Muscle layer of colon (tissue), 2 donors: ENCODE results near the gene DPM3.

ENCODE experiments used
- H3K27ac ChIP-seq: one replicate; pipeline ENCODE4 v1.7.0; 2013; ENCODE audit warnings: low read depth, mild to moderate bottlenecking, low read length, moderate library complexity
- H3K27me3 ChIP-seq, 2 donors: one replicate each; pipeline ENCODE4 v1.7.0; 2013; ENCODE audit warnings: low read length in 2 of 2, mild to moderate bottlenecking in 2 of 2; ENCODE audit not compliant: insufficient read depth in 2 of 2, control insufficient read depth in 1 of 2
- H3K36me3 ChIP-seq: one replicate; pipeline ENCODE4 v1.7.0; 2013; ENCODE audit warnings: mild to moderate bottlenecking, low read length; ENCODE audit not compliant: insufficient read depth
- H3K4me1 ChIP-seq: one replicate; pipeline ENCODE4 v1.7.0; 2013; ENCODE audit warnings: mild to moderate bottlenecking, low read length; ENCODE audit not compliant: insufficient read depth
- H3K4me3 ChIP-seq, 2 donors: one replicate each; pipeline ENCODE4 v1.7.0; 2013; ENCODE audit warnings: low read length in 2 of 2, low read depth in 1 of 2, mild to moderate bottlenecking in 1 of 2, moderate library complexity in 1 of 2
- H3K9ac ChIP-seq: one replicate; pipeline ENCODE4 v1.7.0; 2013; ENCODE audit warnings: low read length
- H3K9me3 ChIP-seq: one replicate; pipeline ENCODE4 v1.7.0; 2013; ENCODE audit warnings: mild to moderate bottlenecking, low read length
- donor health status: abdominal sarcoma.
- donor health status: Adenocarcinoma of cecum.

Gene DPM3

GRCh38 chr1:155104605-155105534, 35.5 kb downstream of the DPM3 start:
- H3K9ac ChIP-seq = no peak overlapping the region
- H3K9me3 ChIP-seq = no peaks in the 10 kb centered on the region
- H3K4me1 ChIP-seq = no peaks in the 10 kb centered on the region
- H3K27ac ChIP-seq = no peak overlapping the region
- H3K36me3 ChIP-seq = no peaks in the 10 kb centered on the region
- no peaks in the 10 kb centered on the region for H3K27me3 ChIP-seq
- no peak overlapping the region for H3K4me3 ChIP-seq

GRCh38 chr1:155103325-155103724, 37.0 kb downstream of the DPM3 start:
- no peaks in the 10 kb centered on the region for H3K36me3 ChIP-seq
- no peak overlapping the region for H3K4me3 ChIP-seq
- H3K9me3 ChIP-seq = no peaks in the 10 kb centered on the region
- H3K27ac ChIP-seq = no peak overlapping the region
- H3K27me3 ChIP-seq = no peaks in the 10 kb centered on the region
- no peak overlapping the region for H3K9ac ChIP-seq
- H3K4me1 ChIP-seq = no peaks in the 10 kb centered on the region

- Histone ChIP-seq H3K27ac (no peak overlapping the region), H3K27me3 (no peaks in the 10 kb centered on the region), H3K4me1 (peaks cover 5% of the 10 kb centered on the region), H3K4me3 (no peak overlapping the region), H3K36me3 (no peaks in the 10 kb centered on the region), H3K9ac (no peak overlapping the region), H3K9me3 (no peaks in the 10 kb centered on the region)
These were observed 41.0 kb downstream of the DPM3 start for GRCh38 chr1:155099331-155099730.

GRCh38 chr1:155094622-155094948, 45.7 kb downstream of the DPM3 start:
- Histone ChIP-seq H3K27me3 (no peaks in the 10 kb centered on the region), H3K27ac (peak overlapping the region; percentile 6), H3K4me1 (peaks cover 28% of the 10 kb centered on the region), H3K4me3 (peak overlapping the region in 1 of 2 donors; percentile 26), H3K9me3 (no peaks in the 10 kb centered on the region), H3K9ac (no peak overlapping the region), H3K36me3 (no peaks in the 10 kb centered on the region)

- Histone ChIP-seq H3K27me3 (no peaks in the 10 kb centered on the region), H3K36me3 (no peaks in the 10 kb centered on the region), H3K9ac (no peak overlapping the region), H3K27ac (peak overlapping the region; percentile 77), H3K9me3 (no peaks in the 10 kb centered on the region), H3K4me1 (peaks cover 28% of the 10 kb centered on the region), H3K4me3 (peak overlapping the region; percentile 11 to 26)
These were observed 46.3 kb downstream of the DPM3 start for GRCh38 chr1:155093911-155094621.

- Histone ChIP-seq H3K27ac (no peak overlapping the region), H3K36me3 (no peaks in the 10 kb centered on the region)
These were observed 47.7 kb downstream of the DPM3 start for GRCh38 chr1:155092641-155093040.

GRCh38 chr1:155092131-155092530, 48.2 kb downstream of the DPM3 start:
- no peak overlapping the region for H3K4me3 ChIP-seq
- H3K4me1 ChIP-seq = peaks cover 28% of the 10 kb centered on the region
- no peak overlapping the region for H3K9ac ChIP-seq
- no peak overlapping the region for H3K27ac ChIP-seq
- no peaks in the 10 kb centered on the region for H3K36me3 ChIP-seq
- no peaks in the 10 kb centered on the region for H3K27me3 ChIP-seq
- H3K9me3 ChIP-seq = no peaks in the 10 kb centered on the region

More at GRCh38 chr1:155092641-155093040, 47.7 kb downstream of the DPM3 start:
- no peak overlapping the region for H3K9ac ChIP-seq
- H3K9me3 ChIP-seq = no peaks in the 10 kb centered on the region
- H3K4me3 ChIP-seq = no peak overlapping the region
- no peaks in the 10 kb centered on the region for H3K27me3 ChIP-seq
- H3K4me1 ChIP-seq = peaks cover 28% of the 10 kb centered on the region

GRCh38 chr1:155091071-155092051, 49.0 kb downstream of the DPM3 start:
- Histone ChIP-seq H3K4me1 (peaks cover 29% of the 10 kb centered on the region), H3K27ac (no peak overlapping the region), H3K9me3 (no peaks in the 10 kb centered on the region)

More at GRCh38 chr1:155091071-155092051, 49.0 kb downstream of the DPM3 start:
- H3K9ac ChIP-seq = no peak overlapping the region
- no peaks in the 10 kb centered on the region for H3K27me3 ChIP-seq
- H3K36me3 ChIP-seq = no peaks in the 10 kb centered on the region
- H3K4me3 ChIP-seq = peak overlapping the region in 1 of 2 donors; percentile 5
